Peyer's patch (tissue), 4 donors: ENCODE data around the gene RASSF8. TPM values are rescaled to one million over a fixed set of nuclear protein-coding genes. Genes with fewer than 3 reads are reported as not detected.

ENCODE experiments used
- DNase-seq, 3 donors: peaks; one replicate each; pipeline ENCODE4 v3.0.0-alpha.2; 2017 to 2019
- H3K27ac ChIP-seq, 4 donors: fragments of 200-600 bp; sonication (generic); one replicate each; pipeline ENCODE4 v1.5.1; 2016 to 2019
- H3K27me3 ChIP-seq, 2 donors: fragments of 200-600 bp; sonication (generic); one replicate each; pipeline ENCODE4 v1.5.1; 2019
- H3K36me3 ChIP-seq, 3 donors: fragments of 200-600 bp; sonication (generic); one replicate each; pipeline ENCODE4 v1.5.1; 2016 to 2019
- H3K4me1 ChIP-seq, 4 donors: fragments of 200-600 bp; sonication (generic); one replicate each; pipeline ENCODE4 v1.5.1; 2016 to 2019
- H3K4me3 ChIP-seq, 4 donors: fragments of 200-600 bp; sonication (generic); 1 replicate in 3 of 4; 2 replicates in 1 of 4; pipeline ENCODE4 v1.5.1; 2016 to 2019; ENCODE audit warnings: mild to moderate bottlenecking in 1 of 4
- H3K9me3 ChIP-seq, 4 donors: fragments of 200-600 bp; sonication (generic); one replicate each; pipeline ENCODE4 v1.5.1; 2016 to 2019; ENCODE audit warnings: mild to moderate bottlenecking in 1 of 4
- POLR2A ChIP-seq, 2 donors: fragments of 450-650 bp; IDR thresholded peaks; one replicate each; pipeline ENCODE4 v1.5.1; 2017; ENCODE audit warnings: antibody characterized with exemption in 2 of 2, mild to moderate bottlenecking in 2 of 2, moderate library complexity in 2 of 2
- total RNA-seq, 4 donors: library from RNA; depleted of rRNA; stranded (reverse); fragments of >200 nt; gene quantifications; one replicate each; pipeline ENCODE4 v1.1.0, GENCODE V29; 2016
- TF ChIP-seq, protein P1 (sequence below), 6 experiments: fragments of 450-650 bp in 4 of 6; fragments of 200-600 bp in 2 of 6; sonication (generic) in 1 of 6; IDR thresholded peaks; one replicate each; pipeline ENCODE4 v1.5.1; 2017 to 2019; ENCODE audit warnings: antibody characterized with exemption in 6 of 6, mild to moderate bottlenecking in 3 of 6, moderate library complexity in 1 of 6

RASSF8 gene
- total RNA-seq, 4 donors from 2014 or later: 1.2 to 56.9 (median 12.0) TPM

DNA sequence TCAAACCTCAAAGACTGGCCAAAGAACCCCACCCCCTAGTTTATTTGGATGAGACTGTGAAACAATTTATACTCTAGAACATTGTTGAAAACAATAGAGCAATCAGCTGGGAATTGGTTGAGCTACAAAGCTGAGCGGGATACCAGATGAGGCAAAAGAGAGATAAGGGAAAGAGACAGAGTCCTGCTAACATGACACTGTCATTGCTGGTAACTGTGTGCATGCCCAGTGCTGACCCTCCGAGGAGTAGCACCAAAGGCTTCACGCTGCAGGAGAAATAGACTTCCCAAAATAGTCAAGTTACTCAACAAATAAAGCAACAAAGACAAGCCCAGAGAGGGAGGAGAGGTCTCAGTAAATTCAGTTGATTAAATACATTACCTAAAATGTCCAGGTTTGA, 63.6 kb downstream of the RASSF8 start:
- DNase-seq: no peak
- H3K4me3 ChIP-seq: no peak overlapping the region
- no peaks in the 10 kb centered on the region for H3K36me3 ChIP-seq
- no peak for TF ChIP-seq POLR2A (IDR thresholded peaks at IDR 0.05)
- TF ChIP-seq, protein P1, sequence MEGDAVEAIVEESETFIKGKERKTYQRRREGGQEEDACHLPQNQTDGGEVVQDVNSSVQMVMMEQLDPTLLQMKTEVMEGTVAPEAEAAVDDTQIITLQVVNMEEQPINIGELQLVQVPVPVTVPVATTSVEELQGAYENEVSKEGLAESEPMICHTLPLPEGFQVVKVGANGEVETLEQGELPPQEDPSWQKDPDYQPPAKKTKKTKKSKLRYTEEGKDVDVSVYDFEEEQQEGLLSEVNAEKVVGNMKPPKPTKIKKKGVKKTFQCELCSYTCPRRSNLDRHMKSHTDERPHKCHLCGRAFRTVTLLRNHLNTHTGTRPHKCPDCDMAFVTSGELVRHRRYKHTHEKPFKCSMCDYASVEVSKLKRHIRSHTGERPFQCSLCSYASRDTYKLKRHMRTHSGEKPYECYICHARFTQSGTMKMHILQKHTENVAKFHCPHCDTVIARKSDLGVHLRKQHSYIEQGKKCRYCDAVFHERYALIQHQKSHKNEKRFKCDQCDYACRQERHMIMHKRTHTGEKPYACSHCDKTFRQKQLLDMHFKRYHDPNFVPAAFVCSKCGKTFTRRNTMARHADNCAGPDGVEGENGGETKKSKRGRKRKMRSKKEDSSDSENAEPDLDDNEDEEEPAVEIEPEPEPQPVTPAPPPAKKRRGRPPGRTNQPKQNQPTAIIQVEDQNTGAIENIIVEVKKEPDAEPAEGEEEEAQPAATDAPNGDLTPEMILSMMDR (IDR thresholded peaks at IDR 0.05): no peak
- no peaks in the 10 kb centered on the region for H3K9me3 ChIP-seq
- no peak overlapping the region for H3K27ac ChIP-seq
- H3K27me3 ChIP-seq: no peaks in the 10 kb centered on the region
- H3K4me1 ChIP-seq: no peaks in the 10 kb centered on the region

DNA sequence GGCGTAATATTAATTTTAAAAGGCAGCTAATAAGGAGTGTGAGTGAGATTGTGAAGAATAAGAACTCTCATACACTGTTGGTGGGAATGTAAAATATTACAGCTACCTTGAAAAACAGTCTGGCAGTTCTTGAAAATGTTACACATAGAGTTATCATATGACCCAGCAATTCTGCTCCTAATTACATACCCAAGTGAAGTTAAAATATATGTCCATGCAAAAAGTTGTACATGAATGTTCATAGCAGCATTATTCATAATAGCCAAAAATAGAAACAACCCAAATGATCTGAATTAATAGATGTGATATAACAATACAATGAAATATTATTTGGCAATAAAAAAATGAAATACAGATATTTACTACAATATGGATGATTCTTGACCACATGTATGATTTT, 68.2 kb downstream of the RASSF8 start:
- TF ChIP-seq, protein P1 (IDR thresholded peaks at IDR 0.05): no peak
- TF ChIP-seq POLR2A (IDR thresholded peaks at IDR 0.05): no peak
- Histone ChIP-seq H3K9me3 (no peaks in the 10 kb centered on the region), H3K27me3 (no peaks in the 10 kb centered on the region), H3K4me1 (no peaks in the 10 kb centered on the region), H3K36me3 (no peaks in the 10 kb centered on the region), H3K4me3 (no peak overlapping the region), H3K27ac (no peak overlapping the region)
- no peak for DNase-seq

DNA sequence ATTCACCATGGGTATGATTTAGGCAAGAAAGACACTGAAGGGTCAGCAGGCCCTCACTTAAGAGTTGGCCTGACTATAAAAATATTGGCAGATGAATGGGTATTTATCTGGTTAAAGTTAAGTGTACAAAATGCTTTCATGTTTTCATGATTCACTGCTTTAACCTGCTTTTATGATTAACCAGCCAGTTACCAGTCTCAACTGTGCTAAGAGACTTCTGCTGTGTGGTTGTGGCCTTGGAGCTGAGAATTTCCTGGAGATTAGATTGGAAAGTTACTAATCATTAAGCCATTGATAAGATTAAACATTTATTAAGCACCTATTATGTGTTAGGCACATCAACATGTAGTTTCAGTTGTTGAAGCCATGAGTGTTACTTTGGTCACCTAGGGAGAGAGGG, 68.9 kb downstream of the RASSF8 start:
- TF ChIP-seq POLR2A (IDR thresholded peaks at IDR 0.05): no peak
- TF ChIP-seq, protein P1 (IDR thresholded peaks at IDR 0.05): no peak
- DNase-seq: no peak
- Histone ChIP-seq H3K4me1 (no peaks in the 10 kb centered on the region), H3K9me3 (no peaks in the 10 kb centered on the region), H3K27ac (no peak overlapping the region), H3K27me3 (no peaks in the 10 kb centered on the region), H3K36me3 (no peaks in the 10 kb centered on the region), H3K4me3 (no peak overlapping the region)

DNA sequence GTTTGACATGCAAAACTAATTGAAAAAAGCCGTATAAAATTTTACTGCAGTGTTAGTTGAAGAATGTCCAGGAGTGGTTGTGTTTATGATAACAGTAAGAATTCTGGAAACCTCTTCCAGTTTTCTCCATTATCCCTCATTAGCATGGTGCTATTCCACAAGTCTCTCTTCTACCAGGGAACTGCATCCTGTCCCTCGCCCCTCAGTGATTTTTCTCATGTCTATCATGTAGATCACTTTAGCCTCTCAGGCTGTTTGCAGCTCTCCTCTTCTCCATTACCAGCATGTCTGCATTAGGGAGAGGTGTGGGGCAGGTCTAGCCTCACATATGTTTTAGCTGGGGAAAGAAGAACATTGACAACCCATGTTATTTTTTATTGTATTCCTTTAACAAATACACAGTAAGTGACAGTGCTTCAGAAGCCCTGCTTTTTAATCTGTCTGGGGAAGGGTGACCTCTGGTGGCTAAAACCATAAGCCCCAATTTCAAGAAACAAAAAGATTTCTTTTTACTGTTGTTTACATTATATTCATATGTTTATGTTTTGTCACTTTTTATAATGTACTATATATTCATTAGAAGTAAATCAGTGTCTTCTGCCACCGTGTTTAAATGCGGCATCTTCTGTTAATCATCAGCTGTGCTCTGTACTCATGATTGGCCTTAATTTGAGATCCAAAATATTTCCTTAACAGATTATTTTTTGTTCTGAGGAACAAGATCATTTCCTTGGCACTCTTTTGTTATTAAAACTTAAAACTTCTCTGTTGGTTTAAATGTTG, 70.7 kb downstream of the RASSF8 start:
- no peak for TF ChIP-seq POLR2A (IDR thresholded peaks at IDR 0.05)
- TF ChIP-seq, protein P1 (IDR thresholded peaks at IDR 0.05): peak; percentile 19 to 73 (median 62)
- no peaks in the 10 kb centered on the region for H3K27me3 ChIP-seq
- no peaks in the 10 kb centered on the region for H3K9me3 ChIP-seq
- no peak overlapping the region for H3K4me3 ChIP-seq
- no peaks in the 10 kb centered on the region for H3K4me1 ChIP-seq
- no peaks in the 10 kb centered on the region for H3K36me3 ChIP-seq
- H3K27ac ChIP-seq: no peak overlapping the region
- no peak for DNase-seq

DNA sequence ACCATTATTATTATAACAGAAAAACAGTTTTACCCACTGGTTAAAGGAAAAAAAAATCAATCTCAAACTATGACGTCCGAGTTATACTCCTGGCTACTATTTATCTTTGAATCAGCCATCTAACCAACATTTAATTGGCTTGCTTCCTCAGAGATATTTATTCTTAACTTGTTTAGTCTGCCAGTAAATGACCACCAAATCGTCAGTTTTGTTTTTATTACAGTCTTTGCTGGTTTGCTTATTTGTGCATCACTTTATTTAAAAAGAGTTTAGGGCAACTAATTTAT, 71.2 kb downstream of the RASSF8 start:
- DNase-seq: no peak
- TF ChIP-seq POLR2A (IDR thresholded peaks at IDR 0.05): no peak
- TF ChIP-seq, protein P1 (IDR thresholded peaks at IDR 0.05): no peak
- Histone ChIP-seq H3K9me3 (no peaks in the 10 kb centered on the region), H3K4me3 (no peak overlapping the region), H3K4me1 (no peaks in the 10 kb centered on the region), H3K27me3 (no peaks in the 10 kb centered on the region), H3K36me3 (no peaks in the 10 kb centered on the region), H3K27ac (no peak overlapping the region)

DNA sequence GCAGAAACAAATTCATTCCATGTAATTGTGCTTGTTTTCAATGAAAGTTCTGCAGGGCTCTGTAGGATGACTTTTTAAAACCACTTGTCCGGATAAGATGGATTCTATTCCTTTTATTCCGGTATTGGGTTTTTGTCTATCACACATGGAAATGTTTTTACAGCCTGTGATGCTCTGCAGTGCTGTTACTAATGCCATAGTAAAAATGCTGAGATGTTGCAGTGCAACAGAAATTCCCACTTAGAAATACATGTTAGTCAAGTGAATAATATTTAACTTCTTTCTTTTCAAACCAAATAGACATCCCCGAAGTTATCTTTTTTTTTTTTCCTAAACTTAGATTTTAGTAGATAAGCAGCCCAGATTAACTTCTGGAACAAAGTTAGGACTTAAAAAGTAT, 71.9 kb downstream of the RASSF8 start:
- no peak for DNase-seq
- Histone ChIP-seq H3K4me3 (no peak overlapping the region), H3K27ac (no peak overlapping the region), H3K27me3 (no peaks in the 10 kb centered on the region), H3K36me3 (no peaks in the 10 kb centered on the region), H3K4me1 (no peaks in the 10 kb centered on the region), H3K9me3 (no peaks in the 10 kb centered on the region)
- TF ChIP-seq POLR2A (IDR thresholded peaks at IDR 0.05): no peak
- TF ChIP-seq, protein P1 (IDR thresholded peaks at IDR 0.05): no peak
